Activated naive CD4-positive, alpha-beta T cell treated with anti-CD3 and anti-CD28 coated beads, Interleukin-2, amount 50 U/mL, for 16 hours (primary cell): ENCODE measurements around the gene ITGBL1.

Experiments used
- DNase-seq: peaks from one replicate; pipeline ENCODE4 v3.0.0-alpha.2; 2020

ITGBL1 gene, protein sequence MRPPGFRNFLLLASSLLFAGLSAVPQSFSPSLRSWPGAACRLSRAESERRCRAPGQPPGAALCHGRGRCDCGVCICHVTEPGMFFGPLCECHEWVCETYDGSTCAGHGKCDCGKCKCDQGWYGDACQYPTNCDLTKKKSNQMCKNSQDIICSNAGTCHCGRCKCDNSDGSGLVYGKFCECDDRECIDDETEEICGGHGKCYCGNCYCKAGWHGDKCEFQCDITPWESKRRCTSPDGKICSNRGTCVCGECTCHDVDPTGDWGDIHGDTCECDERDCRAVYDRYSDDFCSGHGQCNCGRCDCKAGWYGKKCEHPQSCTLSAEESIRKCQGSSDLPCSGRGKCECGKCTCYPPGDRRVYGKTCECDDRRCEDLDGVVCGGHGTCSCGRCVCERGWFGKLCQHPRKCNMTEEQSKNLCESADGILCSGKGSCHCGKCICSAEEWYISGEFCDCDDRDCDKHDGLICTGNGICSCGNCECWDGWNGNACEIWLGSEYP

DNA sequence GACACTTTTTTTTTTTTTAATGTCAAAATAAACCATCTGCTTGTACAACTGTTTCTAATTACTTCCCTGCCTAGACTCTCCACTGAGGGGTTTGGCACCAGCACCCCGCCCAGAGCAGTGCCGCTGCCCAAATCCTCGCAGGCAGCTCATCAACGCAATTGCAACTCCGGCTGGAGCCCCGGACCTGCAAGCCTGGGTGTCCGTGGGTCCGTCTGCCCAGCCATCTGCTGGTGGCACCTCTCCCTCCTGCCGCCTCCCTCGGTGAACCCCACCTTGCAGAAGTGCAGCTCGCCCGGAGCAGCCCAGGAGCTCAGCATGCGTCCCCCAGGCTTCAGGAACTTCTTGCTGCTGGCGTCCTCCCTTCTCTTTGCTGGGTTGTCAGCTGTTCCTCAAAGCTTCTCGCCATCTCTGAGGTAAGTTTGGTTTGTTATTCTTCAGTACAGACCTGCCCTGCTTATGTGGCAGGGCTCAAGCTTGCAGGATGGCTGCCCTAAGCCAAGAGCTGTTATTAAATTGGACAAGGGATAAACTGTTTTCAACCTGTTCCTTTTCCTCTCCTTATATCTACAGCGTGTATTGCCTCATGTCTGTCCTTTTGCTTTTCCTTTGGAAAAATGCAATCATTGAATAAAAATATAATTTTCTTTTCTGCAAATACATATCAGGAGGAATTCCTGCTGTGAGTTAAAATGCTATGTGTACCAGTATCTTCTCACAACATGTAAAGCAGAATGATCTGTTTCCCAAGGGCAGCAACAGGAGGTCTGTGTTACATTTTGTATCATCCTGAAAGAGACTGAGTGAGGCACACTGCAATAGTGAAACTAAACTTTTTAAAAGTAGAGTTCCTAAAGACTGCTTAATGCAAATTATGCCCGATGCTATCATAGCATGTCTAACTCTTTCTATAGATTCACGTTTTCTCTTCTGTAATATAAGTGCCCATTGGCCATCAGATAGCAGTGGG, at the start of gene ITGBL1:
TSS of gene ITGBL1 (plus strand) at position 157 of the 967 bp plus-strand sequence. CDS start at position 316, 159 bp downstream.
- DNase-seq = no peak

DNA sequence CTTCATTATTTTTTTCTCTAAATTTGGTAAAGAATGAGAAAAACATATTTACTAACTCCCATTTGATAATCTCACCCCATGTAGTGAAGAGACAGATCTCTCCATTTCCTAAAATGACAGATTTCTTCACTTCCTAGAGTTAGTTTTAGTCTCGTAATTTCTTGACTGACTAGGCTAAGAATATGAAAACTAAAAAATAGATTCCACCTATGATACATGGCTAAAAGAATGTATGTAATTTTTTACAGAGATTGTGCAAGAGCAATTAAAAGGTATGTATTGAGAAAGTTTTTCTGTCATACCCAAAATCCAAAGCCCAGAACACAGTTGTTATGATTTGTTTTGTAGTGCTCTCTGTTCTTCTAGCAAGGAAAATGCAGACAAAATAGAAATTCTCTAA, 45.7 kb upstream of the ITGBL1 start:
- DNase-seq = no peak

DNA sequence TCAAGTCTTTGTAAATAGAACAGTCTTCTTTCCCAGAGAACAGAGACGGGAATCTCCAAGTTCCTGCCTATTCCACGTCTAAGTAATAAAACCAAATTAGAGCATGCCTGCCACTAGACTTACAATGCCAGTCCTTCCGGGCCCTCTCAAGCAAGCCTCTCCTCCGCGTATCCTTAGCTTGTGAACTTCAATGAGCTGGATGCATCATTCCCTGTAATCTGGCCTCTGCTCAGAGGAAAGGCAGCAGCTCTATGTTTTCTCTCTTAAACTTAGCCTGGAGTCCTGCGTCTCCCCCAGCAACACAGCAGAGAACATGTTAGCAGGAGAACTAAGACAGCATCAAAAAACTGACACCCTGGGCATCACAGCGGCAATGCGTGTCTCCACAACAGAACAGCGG, 44.3 kb upstream of the ITGBL1 start:
- no peak for DNase-seq

DNA sequence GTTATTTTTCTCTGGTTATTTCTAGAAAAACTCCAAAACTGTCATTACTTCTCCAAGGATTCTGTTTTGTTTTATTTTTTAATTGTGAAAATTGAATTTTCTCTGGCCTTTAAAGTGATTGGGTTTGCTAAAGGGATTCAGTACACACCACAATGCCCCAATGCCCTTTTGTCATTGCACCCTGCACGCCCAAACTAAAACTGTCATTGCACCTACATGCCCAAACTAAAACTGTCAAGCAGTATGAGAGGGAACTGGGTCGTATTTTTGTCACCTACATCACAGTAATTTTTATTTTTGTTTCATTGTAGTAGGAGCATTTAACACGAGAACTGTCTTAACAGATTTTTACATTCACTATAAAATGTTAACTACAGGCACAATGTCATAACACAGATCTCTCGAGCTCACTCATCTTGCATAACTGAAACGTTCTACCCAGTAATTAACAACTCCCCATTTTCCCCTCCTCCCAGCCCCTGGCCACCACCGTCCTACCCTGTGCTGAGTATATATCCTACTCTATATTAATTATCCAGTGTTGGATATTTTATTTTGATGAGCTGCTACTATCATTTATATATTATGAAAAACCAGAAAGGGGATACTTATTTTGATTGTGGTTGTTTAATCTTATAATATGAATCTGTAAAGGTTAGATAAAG, 43.4 kb upstream of the ITGBL1 start:
- DNase-seq = no peak

DNA sequence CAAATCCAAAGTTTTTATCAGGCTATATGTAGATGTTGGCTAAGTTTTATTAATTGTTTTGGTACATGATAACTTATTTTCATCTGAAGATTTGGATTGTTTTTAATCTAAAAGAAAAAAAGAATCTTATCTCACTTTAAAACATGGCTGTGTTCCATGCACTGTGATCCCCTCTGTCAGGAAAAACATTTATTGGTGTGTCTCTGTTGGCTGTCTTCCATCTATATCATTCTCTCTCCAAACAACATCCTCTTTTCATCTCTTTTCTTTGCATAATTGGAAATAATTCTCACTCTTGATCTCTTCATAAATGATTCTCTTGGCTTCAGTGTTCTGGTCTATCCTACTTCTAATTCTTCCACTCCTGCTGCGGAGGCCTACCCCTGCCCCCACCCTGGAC, 40.4 kb upstream of the ITGBL1 start:
- no peak for DNase-seq

DNA sequence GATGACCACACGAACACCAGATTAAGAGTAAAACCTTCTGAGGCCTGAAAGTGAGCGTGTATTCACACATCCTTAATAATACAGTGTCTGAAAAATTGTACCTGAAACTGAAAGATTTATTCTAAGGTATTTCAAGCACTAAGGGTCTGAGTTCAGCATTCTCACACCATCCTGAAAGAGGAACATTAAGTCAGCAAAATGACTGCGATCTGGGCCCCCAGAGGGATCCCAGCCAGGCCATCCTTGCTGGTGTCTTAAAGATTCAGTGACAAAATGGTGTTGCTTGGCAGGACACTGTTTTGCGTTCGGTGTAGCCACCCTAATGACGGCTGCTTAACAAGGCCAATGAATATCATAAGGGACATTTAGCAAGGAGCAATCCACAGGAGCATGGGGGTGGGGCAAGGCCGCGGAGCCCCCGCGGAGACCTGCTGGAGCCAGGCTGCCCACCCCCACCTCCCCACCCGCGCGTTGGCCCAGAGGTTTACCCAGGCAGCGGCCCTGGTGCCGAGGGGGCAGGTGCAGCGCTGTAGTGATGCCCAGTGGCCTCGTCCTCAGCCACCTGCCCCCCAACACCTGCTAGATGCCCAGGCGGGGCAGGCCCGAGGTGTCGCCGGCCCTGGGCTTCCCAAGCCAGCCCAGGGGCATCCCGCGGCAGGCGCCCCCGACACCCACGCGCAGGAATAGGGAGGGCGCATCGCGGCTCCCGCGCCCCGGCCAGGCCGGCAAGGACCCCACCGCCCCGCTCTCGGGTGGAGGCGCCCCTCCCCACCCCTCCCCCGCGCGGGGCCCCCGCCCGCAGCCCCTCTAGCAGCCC, 36.9 kb upstream of the ITGBL1 start:
- no peak for DNase-seq

DNA sequence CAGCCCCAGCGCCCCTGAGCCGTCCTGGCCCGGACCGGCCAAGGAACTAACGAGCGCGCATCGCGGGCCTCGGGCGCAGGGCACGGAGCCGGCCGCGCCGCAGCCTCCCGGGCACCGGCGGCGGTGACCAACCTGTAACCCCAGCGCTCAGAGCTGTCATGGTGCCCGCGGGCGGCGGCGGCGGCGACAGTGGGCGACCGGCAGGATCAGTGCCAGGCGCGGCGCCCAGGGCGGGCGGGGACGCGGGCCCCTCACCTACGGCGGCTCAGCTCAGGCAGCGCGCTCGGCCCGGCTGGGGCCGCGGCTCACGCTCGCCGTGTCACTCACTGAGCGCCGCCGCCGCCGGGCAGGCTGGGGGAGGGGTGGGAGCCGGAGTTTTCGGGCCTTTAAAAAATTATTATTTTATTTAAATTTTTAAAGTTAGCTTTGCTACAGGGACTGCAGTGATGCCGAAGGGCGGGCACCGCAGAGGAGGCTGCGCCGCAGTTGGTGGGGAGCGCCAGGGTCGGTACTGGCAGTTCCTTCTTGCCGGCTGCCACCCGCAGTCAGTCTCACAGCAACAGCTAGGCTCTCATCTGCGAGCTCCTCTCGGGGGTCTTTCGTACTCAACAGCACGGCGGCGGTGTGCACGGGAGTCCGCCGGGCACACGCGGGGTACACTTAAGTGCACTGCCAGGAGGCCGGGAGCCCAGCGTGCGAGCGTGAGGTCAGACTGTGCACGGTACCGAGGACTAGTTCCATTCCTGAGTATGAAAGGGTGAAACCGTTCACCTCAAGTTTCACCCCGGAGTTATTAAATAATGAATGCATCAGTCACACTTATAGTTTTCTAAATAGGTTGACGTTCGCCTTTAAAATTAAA, 36.1 kb upstream of the ITGBL1 start, which contains the start of gene NALCN:
TSS of gene NALCN (minus strand) at position 328 of the 862 bp plus-strand sequence. CDS start 17,382 bp downstream, outside the sequence.
- DNase-seq = no peak

DNA sequence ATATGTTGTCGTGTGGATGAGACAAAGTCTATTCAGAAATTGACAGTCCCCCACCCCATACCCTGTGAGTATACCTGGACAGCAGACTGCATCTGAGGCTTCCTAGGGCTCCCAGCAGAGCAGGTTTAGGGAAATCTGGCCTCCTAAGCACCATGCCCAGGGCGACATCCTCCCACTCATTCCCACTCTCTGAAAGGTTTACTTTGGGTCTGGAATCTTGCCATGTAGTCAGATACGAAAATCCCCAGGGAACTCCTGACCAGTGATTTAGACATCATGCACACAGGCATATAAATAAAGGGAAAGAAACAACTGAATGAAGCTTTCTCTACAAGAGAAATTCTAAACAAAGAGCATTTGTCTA, 35.5 kb upstream of the ITGBL1 start:
- DNase-seq = no peak

DNA sequence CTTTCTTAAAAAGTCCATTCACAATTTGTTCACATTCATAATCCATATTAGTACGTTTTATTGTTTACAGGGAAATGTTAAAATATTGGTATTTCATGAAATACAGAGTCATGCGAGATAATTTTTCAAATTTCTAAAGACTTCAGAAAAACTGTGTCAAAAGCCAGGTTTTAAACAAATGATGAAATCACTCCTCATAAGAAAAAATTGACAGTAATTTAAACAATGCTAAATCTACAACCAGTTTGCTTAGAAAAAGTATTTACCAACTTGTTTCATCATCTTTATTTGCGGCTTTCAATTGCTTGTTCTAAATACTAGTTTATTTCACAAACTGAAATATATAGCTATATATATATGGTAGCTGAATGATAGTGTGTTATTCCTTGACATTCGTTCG, 35.0 kb upstream of the ITGBL1 start:
- DNase-seq = no peak

DNA sequence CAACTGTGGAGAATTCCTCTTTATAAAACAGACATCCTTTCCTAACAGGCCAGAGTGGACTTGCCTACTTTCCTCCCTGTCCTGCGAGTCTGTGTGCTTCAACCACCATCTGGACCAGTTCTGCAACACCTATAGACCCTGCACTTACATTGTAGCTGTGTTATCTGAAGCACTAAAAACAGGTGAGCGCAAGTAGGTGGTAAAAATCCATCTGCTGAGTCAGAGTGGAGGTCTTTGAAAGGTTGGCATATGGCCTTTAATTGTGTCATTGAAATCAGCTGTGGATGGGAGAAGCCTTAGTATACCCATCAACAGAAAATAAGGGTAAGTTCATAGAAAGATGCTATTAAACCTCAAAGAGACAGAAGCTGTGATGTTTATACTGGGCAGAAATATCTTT, 28.6 kb upstream of the ITGBL1 start:
- DNase-seq = no peak

DNA sequence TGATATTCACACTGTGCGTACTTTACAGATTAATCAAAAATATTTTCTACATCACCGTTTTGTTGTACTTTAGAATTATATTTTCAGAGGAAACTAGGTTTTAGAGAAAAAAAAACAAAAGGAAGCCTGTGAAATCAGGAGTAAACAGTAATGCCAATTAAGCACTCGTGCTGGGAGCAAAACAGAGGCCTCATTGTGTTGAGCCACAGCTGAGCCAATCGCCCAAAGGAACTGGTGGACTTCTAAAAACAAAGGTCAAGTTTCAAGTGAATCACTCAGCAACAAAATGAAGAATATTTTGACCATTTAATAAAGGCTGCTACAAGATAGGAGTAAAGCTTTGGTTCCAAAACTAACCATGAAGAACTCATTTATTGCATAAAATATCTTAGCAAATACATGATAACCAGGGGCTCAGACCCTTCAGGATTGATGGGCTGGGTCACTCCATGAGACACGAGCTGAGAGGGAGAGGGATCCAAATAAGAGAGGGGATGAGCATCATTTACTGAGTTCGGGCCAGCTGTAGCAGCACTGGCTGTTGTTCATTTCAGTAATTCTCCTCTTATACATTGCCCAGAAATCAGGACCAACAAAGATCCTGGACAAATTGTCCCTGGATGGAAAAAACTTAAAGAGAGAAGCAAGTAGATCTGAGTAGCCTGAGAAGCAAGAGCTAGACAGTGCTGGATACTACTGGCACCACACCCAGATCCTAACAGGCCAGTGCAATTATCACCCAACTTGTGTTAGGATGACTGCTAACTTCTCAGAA, 27.9 kb upstream of the ITGBL1 start:
- no peak for DNase-seq

DNA sequence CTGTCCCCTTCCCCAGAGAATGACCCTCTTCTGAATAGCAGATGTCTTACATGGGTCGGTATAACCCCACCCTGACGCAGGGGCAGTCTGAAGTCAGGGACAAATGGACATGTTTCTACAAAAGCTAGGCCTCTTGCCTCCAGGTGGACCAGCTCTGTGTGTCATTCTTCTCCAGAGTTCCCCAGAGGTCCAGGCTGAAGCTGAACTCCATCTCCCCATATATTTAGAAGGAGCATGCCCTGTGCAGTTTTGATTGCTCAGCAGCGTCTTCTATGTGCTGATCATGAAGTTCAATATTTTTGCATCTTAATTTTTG, 27.4 kb upstream of the ITGBL1 start:
- DNase-seq = no peak

DNA sequence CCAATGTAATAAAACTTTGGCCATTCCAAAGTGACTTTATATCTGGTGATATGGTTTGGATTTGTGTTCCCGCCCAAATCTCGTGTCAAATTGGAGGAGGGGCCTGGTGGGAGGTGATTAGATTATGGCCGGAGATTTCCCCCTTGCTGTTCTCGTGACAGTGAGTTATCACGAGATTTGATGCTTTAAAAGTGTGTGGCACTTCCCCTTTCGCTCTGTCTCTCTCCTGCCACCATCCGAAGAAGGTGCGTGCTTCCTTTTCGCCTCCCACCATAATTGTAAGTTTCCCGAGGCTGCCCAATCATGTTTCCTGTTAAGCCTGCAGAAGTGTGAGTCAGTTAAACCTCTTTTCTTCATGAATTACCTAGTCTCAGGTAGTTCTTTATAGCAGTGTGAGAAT, 26.9 kb upstream of the ITGBL1 start:
- DNase-seq = no peak

DNA sequence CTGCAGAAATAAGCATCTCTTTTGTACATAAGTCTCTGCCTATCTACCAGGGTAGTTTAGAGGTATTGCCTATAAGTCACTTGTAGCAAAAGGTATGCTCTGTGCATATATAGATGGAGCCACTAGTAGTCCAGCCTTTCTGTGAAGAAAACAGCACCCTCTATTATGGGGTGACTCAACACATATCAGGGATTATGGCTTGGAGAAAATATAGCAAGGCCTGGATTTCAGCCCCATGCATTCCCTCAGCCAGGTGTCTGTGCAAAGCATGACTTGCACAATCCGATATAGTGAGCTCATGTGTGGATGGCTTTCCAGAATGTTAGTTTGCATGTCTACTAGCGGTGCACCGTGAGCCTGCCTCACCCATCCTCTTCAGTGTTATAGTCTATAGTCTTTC, 22.7 kb upstream of the ITGBL1 start:
- no peak for DNase-seq

DNA sequence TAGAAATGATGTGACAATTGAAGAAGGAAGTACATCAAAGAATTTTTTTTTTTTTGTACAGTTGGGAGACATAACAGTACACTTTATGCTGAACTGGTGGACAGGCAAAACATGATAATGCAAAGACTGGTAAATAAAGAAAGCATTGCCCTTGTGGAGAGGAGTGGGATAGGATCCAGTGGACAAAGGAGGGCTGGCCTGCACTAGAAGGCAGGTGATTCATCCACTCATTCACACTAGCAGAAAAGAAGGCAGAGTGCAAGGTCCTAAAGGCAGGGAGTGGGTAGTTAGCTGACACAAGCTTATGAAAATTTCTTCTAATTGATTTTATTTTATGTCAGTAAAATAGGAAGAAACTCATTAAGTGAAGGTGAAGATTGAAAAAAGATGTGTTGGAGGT, 18.6 kb upstream of the ITGBL1 start:
- no peak for DNase-seq

DNA sequence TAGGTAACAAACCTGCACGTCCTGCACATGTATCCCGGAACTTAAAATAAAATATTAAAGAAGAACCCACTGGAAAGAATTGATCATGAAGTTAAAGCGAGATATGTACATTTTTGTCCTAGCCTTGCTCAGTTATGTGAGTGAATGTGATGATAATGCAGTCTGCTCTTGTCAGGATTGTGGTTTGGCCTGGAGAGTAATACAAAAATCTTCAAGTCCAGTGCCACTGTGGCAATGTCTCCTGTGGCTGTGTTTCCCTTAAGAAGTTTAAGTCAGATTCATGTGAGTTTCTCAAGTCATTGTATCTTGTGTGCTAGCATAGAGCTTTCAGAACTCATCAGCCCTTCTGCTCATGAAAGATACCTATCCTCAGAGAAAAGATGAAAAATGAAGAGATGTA, 18.0 kb upstream of the ITGBL1 start:
- DNase-seq = no peak

DNA sequence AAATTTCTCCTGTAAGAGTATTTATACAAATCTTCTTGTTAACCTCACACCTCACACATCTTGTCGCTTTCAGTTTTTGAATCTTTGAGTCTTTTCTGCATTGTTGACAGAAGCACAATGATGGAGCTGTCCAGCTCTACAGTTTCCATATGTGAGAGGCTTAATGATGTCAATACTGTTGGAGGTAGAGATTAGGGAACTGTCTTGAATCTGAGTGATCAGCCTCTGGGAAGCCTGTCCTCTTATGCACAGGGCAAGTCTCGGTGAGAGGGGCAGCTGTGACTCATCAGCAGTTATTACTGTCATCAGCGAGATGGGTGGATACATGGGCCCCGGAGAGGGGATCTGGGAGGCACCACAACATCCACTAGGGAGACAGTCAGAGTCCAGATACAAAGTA, 4.6 kb upstream of the ITGBL1 start:
- DNase-seq = no peak

DNA sequence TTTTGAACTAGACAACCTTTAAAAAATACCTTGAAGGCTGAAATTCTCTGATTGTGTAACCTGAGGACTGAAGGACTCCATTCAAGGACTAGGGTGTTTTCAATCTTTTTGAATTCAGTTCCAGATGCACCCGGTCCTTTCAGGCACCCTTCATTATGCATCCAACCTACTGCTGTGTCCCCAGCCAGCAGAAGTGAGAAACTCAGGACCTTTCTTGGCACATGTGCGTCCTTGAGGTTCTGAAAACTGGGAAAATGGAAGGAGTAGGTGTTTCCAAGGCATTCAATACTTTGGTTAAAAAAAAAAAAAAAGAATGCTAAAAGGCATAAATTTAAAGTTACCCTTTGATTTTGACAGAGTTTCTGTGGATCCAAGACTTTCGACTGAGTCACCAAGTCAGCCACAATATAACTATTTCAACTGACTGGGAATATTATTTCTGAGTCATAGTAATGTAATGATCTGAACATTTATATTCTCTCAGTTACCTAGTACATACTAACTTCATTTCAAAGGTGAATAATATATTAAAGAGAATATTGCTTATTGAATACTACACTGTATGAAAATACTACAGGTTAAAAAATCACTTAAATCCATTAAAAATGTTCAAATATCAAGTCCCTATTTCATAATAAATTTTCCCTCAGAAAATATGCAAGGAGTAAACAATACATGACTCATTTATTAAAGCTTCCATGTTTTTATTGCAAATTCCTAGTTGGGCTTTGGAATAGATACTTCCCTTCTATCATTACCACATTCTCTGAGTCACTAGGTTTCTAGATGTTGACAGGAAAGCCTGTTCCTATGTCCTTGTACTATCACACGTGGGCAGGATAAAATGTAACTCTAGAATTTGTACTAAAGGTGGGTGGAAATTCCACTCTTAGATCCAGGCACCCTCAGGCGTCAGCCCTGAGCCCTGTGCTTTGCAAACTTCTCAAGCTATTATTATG, 2.4 kb upstream of the ITGBL1 start:
- DNase-seq = no peak

DNA sequence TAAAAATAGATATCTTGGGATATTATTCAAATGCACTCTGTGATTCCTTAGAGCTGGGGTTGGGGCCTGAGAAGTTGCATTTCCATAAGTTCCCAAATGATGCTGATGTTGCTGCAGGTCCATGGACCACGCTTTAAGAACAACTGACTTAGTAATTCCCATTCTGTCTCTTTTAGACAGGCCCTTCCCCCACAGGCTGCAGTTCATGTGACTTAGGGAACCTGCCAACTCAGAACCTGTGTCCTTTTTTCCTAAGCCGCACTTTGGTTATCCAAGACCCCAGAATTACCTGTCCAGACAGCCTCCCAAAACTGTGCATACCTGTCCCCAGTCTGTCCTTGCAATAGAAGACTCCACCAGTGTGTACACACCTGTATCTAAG, 1.7 kb upstream of the ITGBL1 start:
- no peak for DNase-seq
